D721Med (cell line): Measurements from ENCODE around the gene VPS35L.
"Not testable (repeated sequence)": the region's sequence is repeated elsewhere in the genome, so short reads cannot be mapped to it uniquely, and the experiment has no call there.

Source experiments
- DNase-seq: peaks from one replicate; pipeline ENCODE4 v3.0.0; 2011; ENCODE audit warnings: low spot score; ENCODE audit not compliant: insufficient read length
- FAIRE-seq: peaks from 2 replicates; lab custom pipeline; 2011; peaks lifted over from hg19 to GRCh38; lab: Jason Lieb, UNC
- CTCF ChIP-seq: IDR thresholded peaks from 2 replicates; pipeline ENCODE4 v1.5.1; 2012; ENCODE audit warnings: mild to moderate bottlenecking, control low read depth; ENCODE audit not compliant: insufficient read depth; ENCODE audit errors: missing control alignments

VPS35L gene

GRCh38 chr16:19710991-19711545 lies 155.6 kb downstream of the VPS35L start:
- FAIRE-seq (no peak), DNase-seq (no peak)
- no peak for TF ChIP-seq CTCF

- TF ChIP-seq CTCF, result no peak
- DNase-seq, result no peak
- no peak for FAIRE-seq
These were observed 156.1 kb downstream of the VPS35L start for GRCh38 chr16:19711643-19712042.

GRCh38 chr16:19712418-19713058 lies 157.0 kb downstream of the VPS35L start:
- TF ChIP-seq CTCF, result no peak
- FAIRE-seq, result no peak
- DNase-seq, result no peak

- FAIRE-seq (no peak), DNase-seq (no peak)
- no peak for TF ChIP-seq CTCF
These were observed 158.2 kb downstream of the VPS35L start for GRCh38 chr16:19713697-19714096.

GRCh38 chr16:19715566-19715965 lies 160.1 kb downstream of the VPS35L start:
- FAIRE-seq, result no peak
- no peak for DNase-seq
- TF ChIP-seq CTCF, result no peak

GRCh38 chr16:19716183-19716582 lies 160.7 kb downstream of the VPS35L start:
- no peak for FAIRE-seq
- no peak for DNase-seq
- TF ChIP-seq CTCF, result no peak

GRCh38 chr16:19716728-19717127 lies 161.2 kb downstream of the VPS35L start:
- DNase-seq, result not testable (repeated sequence)

More at GRCh38 chr16:19716728-19717127, 161.2 kb downstream of the VPS35L start:
- not testable (repeated sequence) for FAIRE-seq
